A549 treated with Mapracorat at 1 μM for 4 hours (cell line): Measurements from ENCODE around the gene ZCCHC13. TPM values are rescaled to one million over a fixed set of nuclear protein-coding genes. Genes with fewer than 3 reads are reported as not detected.

Experiments used
- total RNA-seq: library from RNA; stranded (reverse); fragments of 200-300 nt; extraction: Qiagen RNA extraction; gene quantifications from 5 replicates; pipeline ENCODE4 v1.2.3, GENCODE V29; 2022

Gene ZCCHC13
- not detected in 5 replicates for total RNA-seq

DNA sequence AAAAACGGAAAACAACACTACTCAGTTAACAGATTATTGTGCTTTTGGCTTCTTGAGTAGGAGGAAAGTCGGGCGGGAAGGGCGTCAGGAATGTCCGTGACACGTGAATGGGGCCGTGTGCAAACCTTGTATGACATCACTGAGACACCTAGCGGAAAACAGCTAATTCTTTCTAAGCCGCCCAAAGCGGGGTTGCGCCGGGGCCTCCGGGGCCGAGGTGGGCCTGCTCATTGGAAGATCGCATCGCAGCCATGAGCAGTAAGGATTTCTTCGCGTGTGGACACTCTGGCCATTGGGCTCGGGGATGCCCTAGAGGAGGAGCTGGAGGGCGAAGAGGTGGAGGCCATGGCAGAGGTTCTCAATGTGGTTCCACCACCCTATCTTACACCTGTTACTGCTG is at the start of gene ZCCHC13:
ZCCHC13 (plus strand) TSS at position 165 of the 400 bp plus-strand sequence; CDS start at position 252, 87 bp downstream.

Other genes with a start within 250 kb of the ZCCHC13 start
- 19.9 to 24.2 TPM (median 21.1 TPM) in 5 replicates for gene SLC16A2, start 117.3 kb downstream of the ZCCHC13 start, total RNA-seq